Liver (tissue), 3 donors: ENCODE results near the gene TPSD1.
A peak's percentile ranks its signal among the peaks of the same experiment; 100 is the strongest.

Experiments
- EGR1 ChIP-seq, 2 donors: IDR thresholded peaks; 2 replicates each; pipeline ENCODE4 v1.6.1; 2016 to 2018; ENCODE audit warnings: antibody characterized with exemption in 2 of 2, low read depth in 2 of 2
- HNF4G ChIP-seq: IDR thresholded peaks from 2 replicates; pipeline ENCODE4 v1.6.1; 2016; ENCODE audit warnings: antibody characterized with exemption
- MAX ChIP-seq: IDR thresholded peaks from 2 replicates; pipeline ENCODE4 v1.6.1; 2016; ENCODE audit warnings: antibody characterized with exemption
- YY1 ChIP-seq: IDR thresholded peaks from 2 replicates; pipeline ENCODE4 v1.6.1; 2016; ENCODE audit warnings: antibody characterized with exemption, mild to moderate bottlenecking
- TF ChIP-seq, protein P1 (sequence below): fragments of 150-350 bp; IDR thresholded peaks from 2 replicates; pipeline ENCODE4 v1.5.1; 2017; ENCODE audit warnings: improper control_type of control experiment, low read depth, low read length; ENCODE audit not compliant: missing input control
- TF ChIP-seq, protein P2 (sequence below): IDR thresholded peaks from 2 replicates; pipeline ENCODE4 v1.6.1; 2016; ENCODE audit warnings: antibody characterized with exemption, mild to moderate bottlenecking
- donor health status: healthy.
- donor health status: healthy.

GRCh38 chr16:1299012-1299867 lies 43.4 kb downstream of the TPSD1 start:
- peak; percentile 76 for TF ChIP-seq YY1
- TF ChIP-seq, protein P1, sequence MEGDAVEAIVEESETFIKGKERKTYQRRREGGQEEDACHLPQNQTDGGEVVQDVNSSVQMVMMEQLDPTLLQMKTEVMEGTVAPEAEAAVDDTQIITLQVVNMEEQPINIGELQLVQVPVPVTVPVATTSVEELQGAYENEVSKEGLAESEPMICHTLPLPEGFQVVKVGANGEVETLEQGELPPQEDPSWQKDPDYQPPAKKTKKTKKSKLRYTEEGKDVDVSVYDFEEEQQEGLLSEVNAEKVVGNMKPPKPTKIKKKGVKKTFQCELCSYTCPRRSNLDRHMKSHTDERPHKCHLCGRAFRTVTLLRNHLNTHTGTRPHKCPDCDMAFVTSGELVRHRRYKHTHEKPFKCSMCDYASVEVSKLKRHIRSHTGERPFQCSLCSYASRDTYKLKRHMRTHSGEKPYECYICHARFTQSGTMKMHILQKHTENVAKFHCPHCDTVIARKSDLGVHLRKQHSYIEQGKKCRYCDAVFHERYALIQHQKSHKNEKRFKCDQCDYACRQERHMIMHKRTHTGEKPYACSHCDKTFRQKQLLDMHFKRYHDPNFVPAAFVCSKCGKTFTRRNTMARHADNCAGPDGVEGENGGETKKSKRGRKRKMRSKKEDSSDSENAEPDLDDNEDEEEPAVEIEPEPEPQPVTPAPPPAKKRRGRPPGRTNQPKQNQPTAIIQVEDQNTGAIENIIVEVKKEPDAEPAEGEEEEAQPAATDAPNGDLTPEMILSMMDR: no peak
- TF ChIP-seq, protein P2, sequence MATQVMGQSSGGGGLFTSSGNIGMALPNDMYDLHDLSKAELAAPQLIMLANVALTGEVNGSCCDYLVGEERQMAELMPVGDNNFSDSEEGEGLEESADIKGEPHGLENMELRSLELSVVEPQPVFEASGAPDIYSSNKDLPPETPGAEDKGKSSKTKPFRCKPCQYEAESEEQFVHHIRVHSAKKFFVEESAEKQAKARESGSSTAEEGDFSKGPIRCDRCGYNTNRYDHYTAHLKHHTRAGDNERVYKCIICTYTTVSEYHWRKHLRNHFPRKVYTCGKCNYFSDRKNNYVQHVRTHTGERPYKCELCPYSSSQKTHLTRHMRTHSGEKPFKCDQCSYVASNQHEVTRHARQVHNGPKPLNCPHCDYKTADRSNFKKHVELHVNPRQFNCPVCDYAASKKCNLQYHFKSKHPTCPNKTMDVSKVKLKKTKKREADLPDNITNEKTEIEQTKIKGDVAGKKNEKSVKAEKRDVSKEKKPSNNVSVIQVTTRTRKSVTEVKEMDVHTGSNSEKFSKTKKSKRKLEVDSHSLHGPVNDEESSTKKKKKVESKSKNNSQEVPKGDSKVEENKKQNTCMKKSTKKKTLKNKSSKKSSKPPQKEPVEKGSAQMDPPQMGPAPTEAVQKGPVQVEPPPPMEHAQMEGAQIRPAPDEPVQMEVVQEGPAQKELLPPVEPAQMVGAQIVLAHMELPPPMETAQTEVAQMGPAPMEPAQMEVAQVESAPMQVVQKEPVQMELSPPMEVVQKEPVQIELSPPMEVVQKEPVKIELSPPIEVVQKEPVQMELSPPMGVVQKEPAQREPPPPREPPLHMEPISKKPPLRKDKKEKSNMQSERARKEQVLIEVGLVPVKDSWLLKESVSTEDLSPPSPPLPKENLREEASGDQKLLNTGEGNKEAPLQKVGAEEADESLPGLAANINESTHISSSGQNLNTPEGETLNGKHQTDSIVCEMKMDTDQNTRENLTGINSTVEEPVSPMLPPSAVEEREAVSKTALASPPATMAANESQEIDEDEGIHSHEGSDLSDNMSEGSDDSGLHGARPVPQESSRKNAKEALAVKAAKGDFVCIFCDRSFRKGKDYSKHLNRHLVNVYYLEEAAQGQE: peak; percentile 84
- TF ChIP-seq EGR1 (IDR thresholded peaks at IDR 0.05; ENCODE audit: low read depth in 2 of 2): peak in 1 of 2 donors; percentile 46
- peak; percentile 46 for TF ChIP-seq HNF4G
- no peak for TF ChIP-seq MAX
